ENCODE measurements around the gene OTUD7B.

GRCh38 chr1:149940427-149940826, 70.1 kb downstream of the OTUD7B start:
- no peak for TF ChIP-seq EZH2 (optimal IDR thresholded peaks at IDR 0.05; ENCODE audit: low read depth, low read length)
- no peak for TF ChIP-seq CTCF (IDR thresholded peaks at IDR 0.05; ENCODE audit: low read length)
